Sigmoid colon (tissue), 7 donors: ENCODE data around the gene FDXR. TPM values are rescaled to one million over a fixed set of nuclear protein-coding genes. Genes with fewer than 3 reads are reported as not detected.

Experiments
- DNase-seq: peaks from one replicate; pipeline ENCODE4 v3.0.0-alpha.2; 2019
- H3K27ac ChIP-seq, 4 donors: fragments of 200-600 bp; sonication (generic); one replicate each; pipeline ENCODE4 v1.5.1; 2016 to 2019; ENCODE audit warnings: mild to moderate bottlenecking in 1 of 4
- H3K27me3 ChIP-seq, 3 donors: fragments of 200-600 bp; sonication (generic); one replicate each; pipeline ENCODE4 v1.5.1; 2019; ENCODE audit warnings: mild to moderate bottlenecking in 1 of 3
- H3K36me3 ChIP-seq, 4 donors: fragments of 200-600 bp; sonication (generic); one replicate each; pipeline ENCODE4 v1.5.1; 2016 to 2019
- H3K4me1 ChIP-seq, 4 donors: fragments of 200-600 bp; sonication (generic); one replicate each; pipeline ENCODE4 v1.5.1; 2017 to 2019
- H3K4me3 ChIP-seq, 4 donors: fragments of 200-600 bp; sonication (generic); one replicate each; pipeline ENCODE4 v1.5.1; 2017 to 2019; ENCODE audit warnings: mild to moderate bottlenecking in 2 of 4, moderate library complexity in 1 of 4
- H3K9me3 ChIP-seq, 4 donors: fragments of 200-600 bp in 3 of 4; sonication (generic) in 3 of 4; one replicate each; pipeline versions ENCODE4 v1.5.1 to v1.6.1; 2013 to 2019
- CTCF ChIP-seq, 4 experiments: fragments of 450-650 bp in 3 of 4; fragments of 200-600 bp in 1 of 4; IDR thresholded peaks; one replicate each; pipeline ENCODE4 v1.5.1; 2016 to 2019; ENCODE audit warnings: antibody characterized with exemption in 4 of 4, mild to moderate bottlenecking in 3 of 4, moderate library complexity in 2 of 4
- EP300 ChIP-seq, 4 donors: sonication (generic); formaldehyde crosslinking; IDR thresholded peaks; one replicate each; pipeline ENCODE4 v1.6.1; 2017; ENCODE audit warnings: antibody characterized with exemption in 4 of 4
- POLR2A ChIP-seq, 2 donors: fragments of 450-650 bp; IDR thresholded peaks; one replicate each; pipeline ENCODE4 v1.6.1; 2016; ENCODE audit warnings: antibody characterized with exemption in 2 of 2, mild to moderate bottlenecking in 2 of 2, moderate library complexity in 2 of 2
- POLR2AphosphoS5 ChIP-seq, 4 donors: sonication (generic); formaldehyde crosslinking; IDR thresholded peaks; one replicate each; pipeline ENCODE4 v1.6.1; 2017; ENCODE audit warnings: antibody characterized with exemption in 4 of 4
- WGBS, 2 donors: extraction: QIAGEN DNeasy Blood & Tissue Kit; methylation state at CpG; one replicate each; pipeline ENCODE4 v1.1.7; 2013; 5-methylcytosine and 5-hydroxymethylcytosine counted together
- intact Hi-C: fragments of 100-400 bp; cut with DNase I; formaldehyde crosslinking; loops from one replicate; pipeline ENCODE4 v1.15.1; 2023
- polyA plus RNA-seq, 3 donors: library from polyadenylated mRNA; stranded (reverse); fragments of 200-250 nt; gene quantifications; one replicate each; pipeline ENCODE4 v1.2.3, GENCODE V29; 2013
- total RNA-seq, 4 donors: library from RNA; depleted of rRNA; stranded (reverse); fragments of >200 nt; gene quantifications; one replicate each; pipeline ENCODE4 v1.1.0, GENCODE V29; 2016
- donor health status: healthy with polysubstance abuse.
- donor health status: Bipolar disorder and iron deficiency.
- donor health status: healthy.

The FDXR gene
- total and polyA plus RNA-seq, 7 donors = 3.0 to 26.9 (median 8.6) TPM

- DNase-seq = no peak
- intact Hi-C loops = no loop called here
- Histone ChIP-seq H3K4me1 (peaks cover 0 to 12% (median 0%) of the 10 kb centered on the region in 4 donors), H3K27ac (peak overlapping the region in 3 of 4 donors; percentile 32 to 48 (median 45)), H3K4me3 (no peak overlapping the region), H3K9me3 (no peaks in the 10 kb centered on the region), H3K27me3 (no peaks in the 10 kb centered on the region), H3K36me3 (peaks cover 0 to 24% (median 3%) of the 10 kb centered on the region in 4 donors)
- WGBS, 2 donors = 85 to 89% methylated on average over 13 of the region's 13 CpGs
- TF ChIP-seq EP300 (IDR thresholded peaks at IDR 0.05) (no peak), CTCF (IDR thresholded peaks at IDR 0.05) (no peak), POLR2A (IDR thresholded peaks at IDR 0.05) (no peak), POLR2AphosphoS5 (IDR thresholded peaks at IDR 0.05) (no peak)
Measured at GRCh38 chr17:74821655-74822334, 51.0 kb downstream of the FDXR start.

GRCh38 chr17:74819801-74820436, 52.9 kb downstream of the FDXR start:
- H3K27ac ChIP-seq = no peak overlapping the region
- TF ChIP-seq POLR2AphosphoS5 (IDR thresholded peaks at IDR 0.05) (no peak), POLR2A (IDR thresholded peaks at IDR 0.05) (no peak), EP300 (IDR thresholded peaks at IDR 0.05) (no peak), CTCF (IDR thresholded peaks at IDR 0.05) (no peak)
- no peak for DNase-seq
- intact Hi-C loops = no loop called here
- WGBS, 2 donors = 95 to 97% methylated on average over 16 of the region's 16 CpGs
- H3K4me3 ChIP-seq = no peak overlapping the region
- H3K36me3 ChIP-seq = peaks cover 0 to 25% (median 3%) of the 10 kb centered on the region in 4 donors
- no peaks in the 10 kb centered on the region for H3K9me3 ChIP-seq
- H3K27me3 ChIP-seq = no peaks in the 10 kb centered on the region
- peaks cover 0 to 12% (median 0%) of the 10 kb centered on the region in 4 donors for H3K4me1 ChIP-seq

GRCh38 chr17:74818291-74818938, 54.4 kb downstream of the FDXR start:
- Histone ChIP-seq H3K27me3 (no peaks in the 10 kb centered on the region), H3K9me3 (no peaks in the 10 kb centered on the region), H3K27ac (no peak overlapping the region), H3K4me1 (peaks cover 0 to 12% (median 0%) of the 10 kb centered on the region in 4 donors), H3K4me3 (no peak overlapping the region), H3K36me3 (peaks cover 0 to 25% (median 3%) of the 10 kb centered on the region in 4 donors)
- TF ChIP-seq POLR2A (IDR thresholded peaks at IDR 0.05) (no peak), POLR2AphosphoS5 (IDR thresholded peaks at IDR 0.05) (no peak), EP300 (IDR thresholded peaks at IDR 0.05) (no peak), CTCF (IDR thresholded peaks at IDR 0.05) (no peak)
- no peak for DNase-seq
- intact Hi-C loops = no loop called here
- WGBS, 2 donors = 95 to 96% methylated on average over 16 of the region's 16 CpGs

GRCh38 chr17:74816905-74817620, 55.7 kb downstream of the FDXR start:
- H3K27me3 ChIP-seq = no peaks in the 10 kb centered on the region
- TF ChIP-seq CTCF (IDR thresholded peaks at IDR 0.05) = no peak
- TF ChIP-seq EP300 (IDR thresholded peaks at IDR 0.05) = no peak
- no peak for TF ChIP-seq POLR2AphosphoS5 (IDR thresholded peaks at IDR 0.05)
- TF ChIP-seq POLR2A (IDR thresholded peaks at IDR 0.05) = no peak
- H3K27ac ChIP-seq = no peak overlapping the region
- no peak overlapping the region for H3K4me3 ChIP-seq
- WGBS, 2 donors = 89 to 90% methylated on average over 18 of the region's 18 CpGs
- H3K36me3 ChIP-seq = peaks cover 0 to 25% (median 3%) of the 10 kb centered on the region in 4 donors
- no peaks in the 10 kb centered on the region for H3K9me3 ChIP-seq
- H3K4me1 ChIP-seq = peaks cover 0 to 10% (median 6%) of the 10 kb centered on the region in 4 donors
- intact Hi-C loops = no loop called here
- no peak for DNase-seq
